ENCODE measurements around the gene TTC21B.
"Not testable (repeated sequence)": the region's sequence is repeated elsewhere in the genome, so short reads cannot be mapped to it uniquely, and the experiment has no call there.

TTC21B gene

DNA sequence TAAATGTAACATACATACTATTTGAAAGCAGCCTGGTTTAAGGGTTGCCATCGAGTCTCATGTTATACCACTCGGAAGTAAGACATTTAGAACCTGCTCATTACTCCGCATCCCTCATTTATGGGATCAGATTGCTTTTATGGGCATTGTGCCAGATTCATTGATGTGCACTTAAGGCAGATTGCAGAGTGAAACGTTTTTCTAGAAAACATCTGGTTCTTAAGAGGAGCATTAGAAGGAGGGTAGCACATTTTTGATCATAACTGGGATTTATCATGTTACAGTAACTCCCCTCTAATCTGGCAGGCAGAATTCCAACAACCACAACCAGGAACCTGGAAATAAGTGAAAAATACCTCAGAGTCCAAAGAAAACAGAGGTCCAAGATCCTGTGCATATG lies 85.4 kb downstream of the TTC21B start:
- TF ChIP-seq, protein P1, sequence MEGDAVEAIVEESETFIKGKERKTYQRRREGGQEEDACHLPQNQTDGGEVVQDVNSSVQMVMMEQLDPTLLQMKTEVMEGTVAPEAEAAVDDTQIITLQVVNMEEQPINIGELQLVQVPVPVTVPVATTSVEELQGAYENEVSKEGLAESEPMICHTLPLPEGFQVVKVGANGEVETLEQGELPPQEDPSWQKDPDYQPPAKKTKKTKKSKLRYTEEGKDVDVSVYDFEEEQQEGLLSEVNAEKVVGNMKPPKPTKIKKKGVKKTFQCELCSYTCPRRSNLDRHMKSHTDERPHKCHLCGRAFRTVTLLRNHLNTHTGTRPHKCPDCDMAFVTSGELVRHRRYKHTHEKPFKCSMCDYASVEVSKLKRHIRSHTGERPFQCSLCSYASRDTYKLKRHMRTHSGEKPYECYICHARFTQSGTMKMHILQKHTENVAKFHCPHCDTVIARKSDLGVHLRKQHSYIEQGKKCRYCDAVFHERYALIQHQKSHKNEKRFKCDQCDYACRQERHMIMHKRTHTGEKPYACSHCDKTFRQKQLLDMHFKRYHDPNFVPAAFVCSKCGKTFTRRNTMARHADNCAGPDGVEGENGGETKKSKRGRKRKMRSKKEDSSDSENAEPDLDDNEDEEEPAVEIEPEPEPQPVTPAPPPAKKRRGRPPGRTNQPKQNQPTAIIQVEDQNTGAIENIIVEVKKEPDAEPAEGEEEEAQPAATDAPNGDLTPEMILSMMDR (IDR thresholded peaks at IDR 0.05; ENCODE audit: insufficient read depth, low read length, poor library complexity, severe bottlenecking): no peak
- TF ChIP-seq EZH2phosphoT487 (conservative IDR thresholded peaks at IDR 0.05; ENCODE audit: low read length): no peak
- Histone ChIP-seq H3K36me3 (ENCODE audit: low read length) (no peaks in the 10 kb centered on the region), H3K9me2 (replicated peaks; ENCODE audit: insufficient read depth, low read length) (no peaks in the 10 kb centered on the region), H3K9ac (ENCODE audit: low read length) (no peak overlapping the region), H3K9me3 (ENCODE audit: insufficient read depth, low read length) (no peaks in the 10 kb centered on the region), H4K20me1 (ENCODE audit: low read depth, low read length) (no peaks in the 10 kb centered on the region), H3K4me3 (ENCODE audit: insufficient read depth, low read length, poor library complexity, severe bottlenecking) (no peak overlapping the region), H2AFZ (ENCODE audit: low read depth, low read length, severe bottlenecking) (no peak overlapping the region), H3K4me2 (ENCODE audit: low read depth, low read length, poor library complexity, severe bottlenecking) (no peak overlapping the region), H3F3A (ENCODE audit: insufficient read depth) (no peaks in the 10 kb centered on the region), H3K79me2 (ENCODE audit: insufficient read depth, low read length) (no peaks in the 10 kb centered on the region), H3K27me3 (ENCODE audit: low read length) (no peaks in the 10 kb centered on the region), H3K27ac (ENCODE audit: low read depth, low read length) (no peak overlapping the region)

DNA sequence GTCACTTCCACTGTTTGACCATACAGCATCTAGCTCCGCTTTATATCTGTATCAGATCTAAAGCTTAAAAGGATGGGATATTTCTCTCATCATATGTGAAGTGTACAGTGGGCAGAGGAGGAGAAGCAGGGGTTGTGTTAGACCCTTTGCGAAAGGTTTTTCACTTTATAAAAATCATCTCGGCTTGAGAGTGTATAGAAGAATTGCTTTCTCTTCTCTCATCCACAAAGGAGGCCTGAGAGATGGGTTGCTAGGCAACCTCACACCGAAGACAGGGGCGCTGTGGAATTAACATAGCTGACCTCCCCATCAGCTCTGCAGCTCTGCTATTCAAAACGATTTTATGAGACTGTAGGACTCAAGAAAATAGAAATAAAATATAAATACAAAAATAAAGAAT lies 89.3 kb downstream of the TTC21B start:
- H3K27me3 ChIP-seq (ENCODE audit: low read length): no peaks in the 10 kb centered on the region
- no peak overlapping the region for H3K4me2 ChIP-seq (ENCODE audit: low read depth, low read length, poor library complexity, severe bottlenecking)
- H4K20me1 ChIP-seq (ENCODE audit: low read depth, low read length): no peaks in the 10 kb centered on the region
- H3K9me2 ChIP-seq (replicated peaks; ENCODE audit: insufficient read depth, low read length): no peaks in the 10 kb centered on the region
- no peaks in the 10 kb centered on the region for H3F3A ChIP-seq (ENCODE audit: insufficient read depth)
- no peaks in the 10 kb centered on the region for H3K79me2 ChIP-seq (ENCODE audit: insufficient read depth, low read length)
- H2AFZ ChIP-seq (ENCODE audit: low read depth, low read length, severe bottlenecking): no peak overlapping the region
- no peak overlapping the region for H3K9ac ChIP-seq (ENCODE audit: low read length)
- H3K36me3 ChIP-seq (ENCODE audit: low read length): no peaks in the 10 kb centered on the region
- H3K4me3 ChIP-seq (ENCODE audit: insufficient read depth, low read length, poor library complexity, severe bottlenecking): no peak overlapping the region
- TF ChIP-seq EZH2phosphoT487 (conservative IDR thresholded peaks at IDR 0.05; ENCODE audit: low read length): no peak
- TF ChIP-seq, protein P1 (IDR thresholded peaks at IDR 0.05; ENCODE audit: insufficient read depth, low read length, poor library complexity, severe bottlenecking): no peak
- no peaks in the 10 kb centered on the region for H3K9me3 ChIP-seq (ENCODE audit: insufficient read depth, low read length)
- no peak overlapping the region for H3K27ac ChIP-seq (ENCODE audit: low read depth, low read length)

DNA sequence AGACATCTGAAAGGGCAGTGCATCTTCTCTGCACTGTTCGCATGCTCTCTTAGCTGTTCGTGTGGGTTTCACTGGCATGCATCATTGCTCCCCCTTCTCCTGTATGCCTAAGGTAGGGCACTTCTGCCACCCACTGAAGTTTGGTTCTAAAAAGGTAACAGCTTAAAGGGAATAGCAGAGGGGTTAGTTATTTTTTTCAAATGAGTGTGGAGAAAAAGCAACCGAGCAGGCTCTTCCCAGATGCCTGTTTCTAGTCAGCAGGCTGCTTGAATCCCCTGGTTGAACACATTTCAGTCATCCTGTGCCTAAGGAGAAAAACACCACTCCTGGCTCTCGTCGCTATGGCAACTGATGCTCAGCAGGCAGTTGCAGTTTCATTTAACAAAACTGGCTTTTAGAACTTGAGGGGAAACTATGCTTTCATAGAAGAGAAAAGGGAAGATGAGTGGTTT lies 89.7 kb downstream of the TTC21B start:
- H3K4me3 ChIP-seq (ENCODE audit: insufficient read depth, low read length, poor library complexity, severe bottlenecking): no peak overlapping the region
- H3K9ac ChIP-seq (ENCODE audit: low read length): no peak overlapping the region

DNA sequence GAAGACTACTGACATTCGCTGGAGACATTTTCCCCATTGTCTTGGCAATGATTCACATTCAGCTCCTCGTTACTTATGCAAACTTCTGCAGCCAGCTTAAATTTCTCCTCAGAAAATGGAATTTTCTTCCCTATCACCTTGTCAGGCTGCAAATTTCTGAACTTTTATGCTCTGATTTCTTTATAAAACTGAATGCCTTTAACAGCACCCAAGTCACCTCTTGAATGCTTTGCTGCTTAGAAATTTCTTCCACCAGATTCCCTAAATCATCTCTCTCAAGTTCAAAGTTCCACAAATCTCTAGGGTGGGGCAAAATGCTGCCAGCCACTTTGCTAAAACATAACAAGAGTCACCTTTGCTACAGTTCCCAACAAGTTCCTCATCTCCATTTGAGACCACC lies 92.5 kb downstream of the TTC21B start:
- H3K4me3 ChIP-seq (ENCODE audit: insufficient read depth, low read length, poor library complexity, severe bottlenecking); H3K27me3 ChIP-seq (ENCODE audit: low read length); H3K9me2 ChIP-seq (replicated peaks; ENCODE audit: insufficient read depth, low read length); H3K4me2 ChIP-seq (ENCODE audit: low read depth, low read length, poor library complexity, severe bottlenecking); H3K27ac ChIP-seq (ENCODE audit: low read depth, low read length); H3K79me2 ChIP-seq (ENCODE audit: insufficient read depth, low read length); H4K20me1 ChIP-seq (ENCODE audit: low read depth, low read length); H3F3A ChIP-seq (ENCODE audit: insufficient read depth); H3K36me3 ChIP-seq (ENCODE audit: low read length); H3K9me3 ChIP-seq (ENCODE audit: insufficient read depth, low read length); H3K9ac ChIP-seq (ENCODE audit: low read length); H2AFZ ChIP-seq (ENCODE audit: low read depth, low read length, severe bottlenecking): not testable (repeated sequence)

More for the DNA sequence above, 89.7 kb downstream of the TTC21B start:
- Histone ChIP-seq H3K27me3 (ENCODE audit: low read length) (no peaks in the 10 kb centered on the region), H3K9me2 (replicated peaks; ENCODE audit: insufficient read depth, low read length) (no peaks in the 10 kb centered on the region), H3K36me3 (ENCODE audit: low read length) (no peaks in the 10 kb centered on the region), H3F3A (ENCODE audit: insufficient read depth) (no peaks in the 10 kb centered on the region), H4K20me1 (ENCODE audit: low read depth, low read length) (no peaks in the 10 kb centered on the region), H3K27ac (ENCODE audit: low read depth, low read length) (no peak overlapping the region), H2AFZ (ENCODE audit: low read depth, low read length, severe bottlenecking) (no peak overlapping the region), H3K9me3 (ENCODE audit: insufficient read depth, low read length) (no peaks in the 10 kb centered on the region), H3K4me2 (ENCODE audit: low read depth, low read length, poor library complexity, severe bottlenecking) (no peak overlapping the region), H3K79me2 (ENCODE audit: insufficient read depth, low read length) (no peaks in the 10 kb centered on the region)
- no peak for TF ChIP-seq EZH2phosphoT487 (conservative IDR thresholded peaks at IDR 0.05; ENCODE audit: low read length)
- TF ChIP-seq, protein P1 (IDR thresholded peaks at IDR 0.05; ENCODE audit: insufficient read depth, low read length, poor library complexity, severe bottlenecking): no peak

DNA sequence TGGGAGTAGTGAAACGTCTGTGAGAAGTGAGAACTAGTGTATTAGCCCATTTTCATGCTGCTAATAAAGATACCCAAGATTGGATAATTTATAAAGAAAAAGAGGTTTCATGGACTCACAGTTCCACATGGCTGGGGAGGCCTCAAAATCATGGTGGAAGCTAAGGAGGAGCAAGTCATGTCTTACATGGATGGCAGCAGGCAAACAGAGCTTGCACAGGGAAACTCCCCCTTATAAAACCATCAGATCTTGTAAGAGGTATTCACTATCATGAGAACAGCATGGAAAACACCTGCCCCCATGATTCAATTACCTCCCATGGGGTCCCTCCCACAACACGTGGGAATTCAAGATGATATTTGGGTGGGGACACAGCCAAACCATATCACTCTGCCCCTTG lies 93.9 kb downstream of the TTC21B start:
- not testable (repeated sequence) for H3K9me2 ChIP-seq (replicated peaks; ENCODE audit: insufficient read depth, low read length); H3K27ac ChIP-seq (ENCODE audit: low read depth, low read length); H2AFZ ChIP-seq (ENCODE audit: low read depth, low read length, severe bottlenecking); H3F3A ChIP-seq (ENCODE audit: insufficient read depth); H3K9me3 ChIP-seq (ENCODE audit: insufficient read depth, low read length); H3K79me2 ChIP-seq (ENCODE audit: insufficient read depth, low read length); H4K20me1 ChIP-seq (ENCODE audit: low read depth, low read length); H3K4me3 ChIP-seq (ENCODE audit: insufficient read depth, low read length, poor library complexity, severe bottlenecking); H3K9ac ChIP-seq (ENCODE audit: low read length); H3K36me3 ChIP-seq (ENCODE audit: low read length); H3K4me2 ChIP-seq (ENCODE audit: low read depth, low read length, poor library complexity, severe bottlenecking); H3K27me3 ChIP-seq (ENCODE audit: low read length)
